Measurements from ENCODE around the gene RXRB. TPM values are rescaled to one million over a fixed set of nuclear protein-coding genes. Genes with fewer than 3 reads are reported as not detected.
A peak's percentile ranks its signal among the peaks of the same experiment; 100 is the strongest.

The RXRB gene
- total RNA-seq, 1 experiment from 2014 or later = 49.9 TPM

GRCh38 chr6:33171880-33172687 lies 28.4 kb downstream of the RXRB start:
- Histone ChIP-seq H3K4me2 (ENCODE audit: low read length) (no peak overlapping the region), H3K9ac (ENCODE audit: low read length) (no peak overlapping the region), H3K4me1 (ENCODE audit: control insufficient read depth in 1 of 2, insufficient read depth in 2 of 2, low read length in 2 of 2) (no peaks in the 10 kb centered on the region), H3K27me3 (ENCODE audit: insufficient read depth, low read length) (no peaks in the 10 kb centered on the region), H3K9me2 (ENCODE audit: insufficient read depth) (no peaks in the 10 kb centered on the region), H3K9me3 (ENCODE audit: control insufficient read depth in 1 of 2, insufficient read depth in 1 of 2, low read depth in 1 of 2, low read length in 2 of 2) (no peaks in the 10 kb centered on the region), H4K20me1 (ENCODE audit: insufficient read depth) (no peaks in the 10 kb centered on the region), H3K27ac (ENCODE audit: low read depth, low read length) (no peak overlapping the region), H3K36me3 (ENCODE audit: control insufficient read depth in 1 of 2, insufficient read depth in 2 of 2, low read length in 2 of 2) (no peaks in the 10 kb centered on the region), H2AFZ (ENCODE audit: low read depth, low read length, poor library complexity, severe bottlenecking) (no peak overlapping the region), H3K4me3 (replicated peaks in 1 of 2; ENCODE audit: low read depth in 1 of 2, low read length in 2 of 2) (no peak overlapping the region), H3K79me2 (ENCODE audit: insufficient read depth, low read length) (no peaks in the 10 kb centered on the region)
- TF ChIP-seq POLR2A (IDR thresholded peaks at IDR 0.05; ENCODE audit: borderline replicate concordance, extremely low read depth, insufficient read depth, insufficient read length) (no peak), CEBPB (IDR thresholded peaks at IDR 0.05; ENCODE audit: low read depth) (no peak), YY1 (IDR thresholded peaks at IDR 0.05; ENCODE audit: extremely low read depth, insufficient replicate concordance, low read depth, low read length) (no peak), SIN3A (IDR thresholded peaks at IDR 0.05; ENCODE audit: low read depth) (no peak), REST (IDR thresholded peaks at IDR 0.05; ENCODE audit: low read depth) (no peak)
- TF ChIP-seq, protein P1, sequence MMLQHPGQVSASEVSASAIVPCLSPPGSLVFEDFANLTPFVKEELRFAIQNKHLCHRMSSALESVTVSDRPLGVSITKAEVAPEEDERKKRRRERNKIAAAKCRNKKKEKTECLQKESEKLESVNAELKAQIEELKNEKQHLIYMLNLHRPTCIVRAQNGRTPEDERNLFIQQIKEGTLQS (IDR thresholded peaks at IDR 0.05) = no peak
- RAD21 ChIA-PET (ENCODE audit: low non-redundant PET in 1 of 2, low total read pairs in 2 of 2, uncharacterized antibody in 2 of 2, unreplicated experiment in 2 of 2) = no interaction called here
- ATAC-seq (0 out of 2 replicates have a peak, but pooled peaks have one; percentile 10), DNase-seq (ENCODE audit: low read depth, low spot score) (no peak)
- no TSS peak for BruUV-seq (replicated peaks)
- CTCF ChIA-PET = interaction anchor here (0.5 to 1.1 kb wide), 5 partner anchors 25 to 157 kb away, joined by 3 to 4 read pairs (median 3); no protein-coding TSS in a partner anchor
- POLR2A ChIA-PET = interaction anchor here (0.6 kb wide), 1 partner anchor 1461 kb away, joined by 3 read pairs; no protein-coding TSS in a partner anchor
- intact Hi-C loops (cut with micrococcal nuclease) = no loop called here

All from HCT116 (cell line).